ENCODE results near the gene CYTIP. TPM values are rescaled to one million over a fixed set of nuclear protein-coding genes. Genes with fewer than 3 reads are reported as not detected.

CYTIP gene
- total RNA-seq, 1 experiment from 2014 or later = not detected

DNA sequence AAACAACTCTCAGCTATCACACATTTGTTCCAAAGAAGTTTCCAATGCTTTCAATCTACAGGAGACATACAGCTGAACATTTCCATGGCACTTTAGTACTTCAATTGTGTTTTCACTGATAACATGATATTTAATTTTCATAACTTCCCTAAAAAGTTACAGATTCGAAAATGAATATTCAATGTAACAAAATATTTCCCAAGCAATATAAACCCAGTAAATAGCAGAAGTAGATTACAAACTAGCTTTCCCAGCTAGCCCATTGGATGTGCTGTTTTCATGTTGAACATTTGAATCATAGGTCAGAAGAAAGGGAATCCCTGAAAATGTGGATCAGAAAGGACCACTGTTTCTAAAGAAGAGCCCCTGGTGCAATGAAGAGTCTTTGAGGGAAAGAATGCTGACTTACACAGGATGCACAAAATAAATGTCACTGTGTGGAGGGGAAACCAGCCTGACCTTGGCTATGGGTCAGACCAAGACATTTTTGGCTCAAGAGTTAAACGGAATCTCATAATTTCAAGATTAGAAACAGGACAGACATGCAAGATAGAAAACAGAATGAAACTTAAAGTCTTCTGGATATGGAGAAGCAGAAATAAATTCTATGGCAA is 22.5 kb downstream of the CYTIP start:
- no peaks in the 10 kb centered on the region for H3K9me3 ChIP-seq (ENCODE audit: low read depth, low read length, poor library complexity, severe bottlenecking)
- TF ChIP-seq CTCF (conservative IDR thresholded peaks at IDR 0.05; ENCODE audit: low read depth, low read length) (no peak), EZH2 (IDR thresholded peaks at IDR 0.05; ENCODE audit: borderline replicate concordance, low read depth, low read length, poor library complexity, severe bottlenecking) (no peak)
- H3K4me1 ChIP-seq (ENCODE audit: insufficient read depth, low read length, poor library complexity, severe bottlenecking) = no peaks in the 10 kb centered on the region
- ChIA-PET POLR2A (ENCODE audit: low non-redundant PET) (no interaction called here), CTCF (no interaction called here)
- no peak overlapping the region for H3K27ac ChIP-seq (ENCODE audit: low read depth, low read length, poor library complexity, severe bottlenecking)
- DNase-seq (ENCODE audit: low spot score) = no peak
- H3K27me3 ChIP-seq (replicated peaks; ENCODE audit: insufficient read depth, low read depth, low read length, poor library complexity) = no peaks in the 10 kb centered on the region
- no peak overlapping the region for H3K4me3 ChIP-seq (ENCODE audit: low read depth, low read length, poor library complexity, severe bottlenecking)
- BruUV-seq (replicated peaks) = no TSS peak
- intact Hi-C loops (cut with micrococcal nuclease; ENCODE audit: unreplicated experiment) = no loop called here
- no peaks in the 10 kb centered on the region for H3K36me3 ChIP-seq (ENCODE audit: insufficient read depth, low read length, poor library complexity, severe bottlenecking)

DNA sequence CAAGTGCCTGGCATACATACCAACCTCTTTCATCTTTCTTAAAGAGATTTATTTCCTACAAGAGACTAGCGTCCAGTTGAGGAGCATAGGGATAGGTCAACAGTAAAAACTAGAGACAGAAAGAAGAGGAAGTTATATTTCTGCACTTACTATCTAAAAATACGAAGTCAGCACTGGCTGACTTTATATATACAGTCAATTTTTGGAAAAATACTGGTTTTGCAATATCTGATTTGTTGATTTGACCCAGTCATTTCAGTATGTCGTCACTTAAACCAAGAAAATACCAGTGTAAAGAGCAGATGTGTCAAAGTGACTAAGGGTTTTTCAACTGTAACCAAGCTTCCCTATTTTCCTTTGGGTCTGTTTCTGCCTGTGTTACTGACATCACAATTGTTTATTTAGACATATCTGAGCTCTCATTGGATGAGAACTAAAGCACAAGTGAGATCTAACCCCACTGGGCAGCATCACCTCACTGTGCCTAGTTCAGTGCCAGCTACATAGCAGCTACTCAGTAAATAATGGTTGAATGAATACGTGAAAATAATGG is 23.0 kb downstream of the CYTIP start:
- DNase-seq (ENCODE audit: low spot score) = no peak
- Histone ChIP-seq H3K4me1 (ENCODE audit: insufficient read depth, low read length, poor library complexity, severe bottlenecking) (no peaks in the 10 kb centered on the region), H3K27ac (ENCODE audit: low read depth, low read length, poor library complexity, severe bottlenecking) (no peak overlapping the region), H3K36me3 (ENCODE audit: insufficient read depth, low read length, poor library complexity, severe bottlenecking) (no peaks in the 10 kb centered on the region), H3K9me3 (ENCODE audit: low read depth, low read length, poor library complexity, severe bottlenecking) (no peaks in the 10 kb centered on the region), H3K27me3 (replicated peaks; ENCODE audit: insufficient read depth, low read depth, low read length, poor library complexity) (no peaks in the 10 kb centered on the region), H3K4me3 (ENCODE audit: low read depth, low read length, poor library complexity, severe bottlenecking) (no peak overlapping the region)
- intact Hi-C loops (cut with micrococcal nuclease; ENCODE audit: unreplicated experiment) = no loop called here
- CTCF ChIA-PET = no interaction called here
- no TSS peak for BruUV-seq (replicated peaks)
- POLR2A ChIA-PET (ENCODE audit: low non-redundant PET) = no interaction called here
- TF ChIP-seq EZH2 (IDR thresholded peaks at IDR 0.05; ENCODE audit: borderline replicate concordance, low read depth, low read length, poor library complexity, severe bottlenecking) = no peak
- no peak for TF ChIP-seq CTCF (conservative IDR thresholded peaks at IDR 0.05; ENCODE audit: low read depth, low read length)

GRCh38 chr2:157419031-157419575 is 24.8 kb downstream of the CYTIP start:
- Histone ChIP-seq H3K9me3 (ENCODE audit: low read depth, low read length, poor library complexity, severe bottlenecking) (no peaks in the 10 kb centered on the region), H3K27me3 (replicated peaks; ENCODE audit: insufficient read depth, low read depth, low read length, poor library complexity) (no peaks in the 10 kb centered on the region), H3K27ac (ENCODE audit: low read depth, low read length, poor library complexity, severe bottlenecking) (no peak overlapping the region), H3K4me3 (ENCODE audit: low read depth, low read length, poor library complexity, severe bottlenecking) (no peak overlapping the region), H3K36me3 (ENCODE audit: insufficient read depth, low read length, poor library complexity, severe bottlenecking) (no peaks in the 10 kb centered on the region), H3K4me1 (ENCODE audit: insufficient read depth, low read length, poor library complexity, severe bottlenecking) (no peaks in the 10 kb centered on the region)
- DNase-seq (ENCODE audit: low spot score) = no peak
- no peak for TF ChIP-seq EZH2 (IDR thresholded peaks at IDR 0.05; ENCODE audit: borderline replicate concordance, low read depth, low read length, poor library complexity, severe bottlenecking)
- TF ChIP-seq CTCF (conservative IDR thresholded peaks at IDR 0.05; ENCODE audit: low read depth, low read length) = no peak
- ChIA-PET POLR2A (ENCODE audit: low non-redundant PET) (no interaction called here), CTCF (no interaction called here)
- BruUV-seq (replicated peaks) = no TSS peak
- intact Hi-C loops (cut with micrococcal nuclease; ENCODE audit: unreplicated experiment) = no loop called here
